NCI-H2171 treated with DMSO at 0.1 percent for 48 hours (cell line): ENCODE measurements around the gene DIRAS1.

ENCODE experiments used
- DNase-seq: peaks from one replicate; lab custom pipeline; 2025; lab: John Stamatoyannopoulos, UW

The DIRAS1 gene

GRCh38 chr19:2755448-2755705, 34.2 kb upstream of the DIRAS1 start:
- no peak for DNase-seq

GRCh38 chr19:2754659-2755447, 33.7 kb upstream of the DIRAS1 start:
- DNase-seq, result no peak

DNA sequence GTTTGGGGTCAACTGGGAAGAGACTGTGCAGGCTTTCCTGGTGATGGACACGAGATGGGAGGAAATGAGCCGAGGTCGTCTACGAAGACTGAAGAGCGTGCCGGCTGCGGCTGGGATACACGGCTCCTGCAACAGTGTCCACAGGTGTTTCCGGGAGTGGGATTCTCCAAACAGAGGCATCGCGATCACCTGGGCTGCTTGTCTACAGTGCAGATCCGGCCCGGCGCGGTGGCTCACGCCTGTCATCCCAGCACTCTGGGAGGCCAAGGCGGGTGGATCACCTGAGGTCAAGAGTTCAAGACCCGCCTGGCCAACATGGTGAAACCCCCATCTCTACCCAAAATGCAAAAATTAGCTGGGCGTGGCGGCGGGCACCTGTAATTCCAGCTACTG, 30.3 kb upstream of the DIRAS1 start:
- DNase-seq, result no peak

GRCh38 chr19:2750808-2751437, 29.8 kb upstream of the DIRAS1 start:
- no peak for DNase-seq

GRCh38 chr19:2747349-2747748, 26.2 kb upstream of the DIRAS1 start:
- DNase-seq, result no peak

GRCh38 chr19:2744113-2744512, 22.9 kb upstream of the DIRAS1 start:
- no peak for DNase-seq

DNA sequence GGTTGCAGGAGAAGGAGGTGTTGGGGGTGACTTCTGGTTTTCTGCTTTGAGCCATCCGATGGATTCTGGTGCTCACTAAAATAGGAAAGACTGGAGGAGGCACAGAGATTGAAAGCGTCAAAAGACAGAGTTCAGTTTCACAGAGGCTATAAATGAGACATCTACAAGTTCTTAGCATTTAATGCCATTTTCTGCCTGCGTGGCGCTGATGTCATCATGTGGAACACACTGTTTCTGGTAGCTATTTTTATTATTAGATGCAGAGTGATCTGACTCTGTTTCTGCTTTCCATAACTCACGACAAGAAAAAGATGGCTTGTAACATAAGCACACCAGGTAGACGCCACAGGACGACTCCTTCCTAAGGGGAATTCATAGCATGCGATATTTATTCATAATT, 21.9 kb upstream of the DIRAS1 start:
- no peak for DNase-seq

DNA sequence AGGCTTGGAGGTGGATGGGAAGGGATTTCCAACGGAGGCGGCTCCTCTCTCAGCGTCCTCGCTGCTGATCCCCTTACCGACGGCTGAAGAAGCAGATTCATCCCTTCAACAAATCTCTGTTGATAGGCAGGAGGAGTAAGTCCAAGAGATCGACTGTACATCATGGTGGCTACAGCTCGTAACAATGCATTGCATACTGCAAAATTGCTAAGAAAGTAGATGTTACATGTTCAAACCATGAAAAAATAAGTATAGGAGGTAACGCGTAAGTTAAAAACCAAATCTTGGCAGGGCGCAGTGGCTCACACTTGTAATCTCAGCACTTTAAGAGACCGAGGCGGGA, 19.1 kb upstream of the DIRAS1 start:
- DNase-seq, result no peak

GRCh38 chr19:2739602-2740313, 18.6 kb upstream of the DIRAS1 start, which contains the start of gene SLC39A3:
SLC39A3 (minus strand) TSS chr19:2740017; CDS start chr19:2737257, 2,760 bp downstream.
- DNase-seq, result peak; percentile 96

DNA sequence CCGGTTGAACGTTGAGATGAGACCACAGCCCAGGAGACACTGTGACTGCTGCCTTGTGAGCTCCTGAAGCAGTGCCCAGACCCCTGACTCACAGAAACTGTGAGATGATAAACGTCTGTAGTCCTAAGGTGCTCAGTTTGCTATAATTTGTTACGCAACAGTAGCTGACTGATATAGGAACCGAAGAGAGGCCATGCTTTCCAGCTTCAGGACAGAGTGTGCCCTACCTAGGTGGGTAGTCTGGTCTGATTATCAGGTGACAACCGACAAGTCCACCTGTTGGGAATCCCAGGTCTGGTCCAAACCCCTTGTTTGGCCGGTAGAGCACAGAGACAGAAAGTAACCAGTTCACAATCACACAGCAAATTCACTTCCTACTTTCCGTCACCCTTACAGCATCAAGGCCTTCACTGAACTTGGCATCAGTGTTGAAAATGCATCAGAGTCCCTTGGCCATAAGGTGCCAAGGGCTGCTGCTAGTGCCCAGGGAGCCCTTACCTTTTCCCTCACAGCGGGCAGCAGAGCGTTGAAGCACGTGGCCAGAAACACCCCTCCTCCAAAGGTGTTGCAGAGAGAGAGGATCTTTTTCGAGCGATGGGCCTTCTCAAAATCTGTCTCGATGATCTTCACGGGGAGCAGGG, 15.5 kb upstream of the DIRAS1 start:
- no peak for DNase-seq

DNA sequence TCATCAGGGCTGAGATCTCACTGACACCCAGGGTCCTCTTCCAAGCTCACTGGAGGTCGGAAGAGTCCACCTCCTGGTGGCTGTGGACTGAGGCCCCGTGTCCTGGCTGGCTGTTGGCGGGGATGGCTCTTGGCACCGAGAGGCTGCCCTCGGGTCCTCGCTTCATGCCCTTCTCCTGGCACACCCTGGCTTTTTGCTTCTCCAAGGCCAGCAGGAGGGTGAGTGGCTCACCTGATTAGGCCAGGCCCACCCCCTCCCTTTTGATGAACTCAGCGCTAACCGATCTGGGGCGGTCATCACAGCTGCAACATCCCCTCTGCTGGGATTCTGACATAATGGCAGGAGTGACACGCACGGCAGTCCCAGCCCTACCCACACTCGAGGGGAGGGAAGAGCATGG, 14.2 kb upstream of the DIRAS1 start:
- DNase-seq, result no peak

- DNase-seq, result no peak
These were observed 13.6 kb upstream of the DIRAS1 start for GRCh38 chr19:2734589-2735288.

- no peak for DNase-seq
These were observed 12.9 kb upstream of the DIRAS1 start for GRCh38 chr19:2733930-2734588.

GRCh38 chr19:2732883-2733282, 11.7 kb upstream of the DIRAS1 start:
- DNase-seq, result no peak

DNA sequence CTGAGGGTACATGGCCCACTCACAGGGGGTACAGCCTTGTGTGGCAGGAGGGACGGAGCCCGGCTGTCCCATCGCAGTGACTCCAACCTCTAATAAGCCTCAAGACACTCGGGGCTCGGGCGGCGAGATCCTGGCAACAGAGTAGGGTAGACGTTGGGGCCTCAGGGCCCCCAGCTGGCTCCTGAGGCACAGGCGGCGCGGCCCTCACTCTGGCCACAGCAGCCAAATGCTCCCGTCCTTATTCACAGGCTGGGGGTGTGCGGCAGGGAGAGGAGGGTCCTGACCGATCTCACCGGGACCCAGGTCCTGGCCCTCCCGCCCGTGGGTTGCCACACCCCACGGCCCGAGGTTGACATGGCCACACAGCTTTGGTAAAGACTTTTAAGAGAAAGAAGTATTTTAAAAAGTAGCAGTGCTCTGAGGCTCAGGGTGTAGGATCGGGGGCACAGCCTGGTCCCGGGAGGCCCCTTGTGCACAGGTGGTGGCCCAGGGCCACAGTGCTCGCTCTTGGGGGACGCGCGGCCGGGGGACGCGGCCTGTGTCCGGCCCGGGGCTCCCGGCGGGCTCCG, 11.1 kb upstream of the DIRAS1 start:
- DNase-seq, result no peak

DNA sequence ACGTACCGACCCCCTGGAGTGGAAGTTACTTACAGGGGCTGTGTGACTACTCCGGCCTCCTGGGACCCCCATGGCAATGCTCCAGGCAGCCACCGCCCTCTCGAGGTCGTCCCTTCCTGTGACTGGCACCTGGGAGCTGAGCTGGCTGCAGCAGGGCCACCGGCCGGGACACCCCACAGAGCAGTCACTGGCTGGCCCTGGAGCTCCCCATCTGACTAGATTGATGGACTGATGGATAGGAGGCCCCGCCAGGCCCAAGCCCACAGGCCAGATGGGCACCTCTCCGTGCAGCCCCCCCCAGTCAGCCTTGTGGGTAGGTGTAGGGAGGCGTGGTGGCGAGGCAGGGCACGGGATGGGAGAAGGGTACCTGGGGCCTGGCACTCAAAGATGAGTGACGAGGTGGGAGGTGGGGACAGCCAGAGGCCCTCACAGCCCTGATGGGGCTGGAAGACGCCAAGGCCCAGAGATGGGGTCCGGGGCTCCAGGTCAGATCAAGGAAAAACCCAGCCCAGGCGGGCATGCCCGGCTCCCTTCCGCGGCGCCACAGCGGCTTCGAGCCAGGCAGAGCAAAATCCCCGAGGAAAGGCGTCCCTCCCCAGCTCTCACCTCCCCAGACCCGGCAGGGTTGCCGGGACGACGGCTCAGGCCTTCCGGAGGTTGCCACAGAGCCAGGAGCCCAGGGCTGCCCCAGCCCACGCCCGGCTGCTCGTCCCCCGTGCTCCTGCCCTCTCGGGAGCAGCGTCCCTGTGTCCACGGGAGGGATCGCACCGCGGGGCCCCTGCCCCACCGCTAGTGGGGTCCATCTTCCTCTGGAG, 10.2 kb upstream of the DIRAS1 start:
- DNase-seq, result no peak

DNA sequence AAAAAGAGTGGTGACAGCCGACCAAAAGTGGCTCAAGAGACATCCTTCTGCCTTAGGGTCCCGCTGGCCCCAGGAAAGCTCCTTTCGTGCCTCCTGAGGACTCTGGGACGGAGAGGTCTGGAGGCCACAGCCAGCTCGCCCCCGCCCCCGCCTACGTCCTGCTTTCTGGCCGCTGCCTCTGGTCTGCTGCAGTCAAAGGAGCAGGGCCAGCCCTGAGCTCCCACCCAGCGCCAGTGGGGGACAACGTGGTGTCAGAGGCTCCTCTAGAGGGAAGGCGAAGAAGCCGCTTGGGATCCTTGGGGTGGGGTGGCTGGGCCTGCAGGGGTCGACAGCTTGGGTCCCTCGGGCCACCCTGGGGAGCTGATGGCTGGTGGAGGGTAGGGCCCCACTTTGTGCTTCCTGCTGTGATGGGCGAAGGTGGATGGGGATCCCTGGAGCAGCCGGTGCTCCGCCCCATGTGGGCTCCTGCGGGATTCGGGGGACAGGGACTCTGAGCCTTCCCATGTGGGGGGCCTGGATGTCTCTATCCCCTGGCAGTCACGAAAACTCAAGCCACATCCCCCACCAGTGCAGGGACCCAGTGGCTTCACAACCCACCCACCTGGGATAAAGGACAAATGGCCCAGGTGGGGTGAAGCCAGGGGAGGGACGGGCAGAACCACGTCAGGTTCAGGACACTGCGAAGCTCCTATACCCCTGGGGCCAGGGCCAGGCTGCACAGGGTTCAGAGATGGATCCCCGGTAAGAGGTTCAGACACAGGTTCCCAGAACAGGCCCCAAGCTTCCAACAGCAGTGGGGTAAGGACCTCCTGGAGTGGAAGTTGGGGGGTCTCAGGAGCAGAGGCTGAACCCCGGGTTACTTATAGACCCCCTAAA, 9.0 kb upstream of the DIRAS1 start:
- DNase-seq, result no peak

DNA sequence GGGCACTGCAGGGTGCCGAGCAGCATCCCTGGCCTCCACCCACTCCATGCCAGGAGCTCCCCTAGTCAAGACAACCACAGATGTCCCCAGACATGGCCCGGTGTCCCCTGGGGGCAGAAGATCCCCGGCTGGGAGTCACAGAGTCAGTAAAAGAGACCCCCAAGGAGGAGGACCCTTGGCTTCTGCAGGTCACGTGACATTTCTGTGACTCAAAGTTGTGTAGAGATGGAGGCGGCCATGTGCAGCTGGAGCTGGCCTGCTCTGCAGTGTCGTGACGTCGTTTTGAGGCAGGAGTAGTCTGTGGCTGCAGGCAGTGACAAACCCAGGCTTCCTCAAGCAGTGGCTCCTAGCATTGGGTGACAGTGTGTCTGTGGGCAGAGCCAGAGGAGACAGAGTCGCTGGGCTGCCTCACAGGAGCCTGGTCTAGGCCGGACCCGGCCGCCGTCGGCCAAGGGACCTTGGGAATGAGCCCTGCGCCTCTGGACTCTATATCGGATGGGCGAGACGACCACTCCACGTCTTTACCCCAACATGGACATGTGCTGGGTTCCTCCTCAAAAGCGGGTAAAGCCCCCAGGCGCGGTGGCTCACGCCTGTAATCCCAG, 7.7 kb upstream of the DIRAS1 start:
- DNase-seq, result no peak

GRCh38 chr19:2727640-2727944, 6.4 kb upstream of the DIRAS1 start:
- DNase-seq, result no peak
